GM23338 (cell line): ENCODE data around the gene CHD9.

Source experiments
- CREB1 ChIP-seq: fragments of 250-450 bp; sonication (Bioruptor Pico); IDR thresholded peaks from 2 replicates; pipeline ENCODE4 v1.5.0; 2020; ENCODE audit warnings: low read depth, mild to moderate bottlenecking, moderate library complexity
- EZH2 ChIP-seq: fragments of 200-600 bp; sonication (generic); IDR thresholded peaks from one replicate; pipeline ENCODE4 v1.8.0; 2017; ENCODE audit warnings: antibody characterized with exemption, mild to moderate bottlenecking, low read depth; ENCODE audit not compliant: unreplicated experiment
- EZH2phosphoT487 ChIP-seq: fragments of 200-600 bp; sonication (generic); IDR thresholded peaks from one replicate; pipeline ENCODE4 v1.8.1; 2018; ENCODE audit warnings: antibody characterized with exemption; ENCODE audit not compliant: unreplicated experiment
- JUNB ChIP-seq: IDR thresholded peaks from one replicate; pipeline ENCODE4 v1.6.1; 2016; ENCODE audit warnings: antibody characterized with exemption; ENCODE audit not compliant: unreplicated experiment
- NANOG ChIP-seq: IDR thresholded peaks from 2 replicates; pipeline ENCODE4 v1.6.1; 2016; ENCODE audit warnings: antibody characterized with exemption, borderline replicate concordance
- POLR2AphosphoS5 ChIP-seq: IDR thresholded peaks from 2 replicates; pipeline ENCODE4 v1.6.1; 2016; ENCODE audit warnings: antibody characterized with exemption, low read depth
- STAT1 ChIP-seq: IDR thresholded peaks from one replicate; pipeline ENCODE4 v1.6.1; 2016; ENCODE audit warnings: antibody characterized with exemption; ENCODE audit not compliant: unreplicated experiment
- ZNF114 ChIP-seq: fragments of 250-450 bp; sonication (Bioruptor Pico); IDR thresholded peaks from 2 replicates; pipeline ENCODE4 v1.5.0; 2020; ENCODE audit warnings: mild to moderate bottlenecking, moderate library complexity
- ZNF331 ChIP-seq: fragments of 250-450 bp; sonication (Bioruptor Pico); IDR thresholded peaks from 2 replicates; pipeline ENCODE4 v1.5.0; 2020; ENCODE audit warnings: low read depth, mild to moderate bottlenecking, moderate library complexity
- TF ChIP-seq, protein P1 (sequence below), 2 experiments: fragments of 200-600 bp in 1 of 2; sonication (generic) in 1 of 2; conservative IDR thresholded peaks; 2 replicates each; pipeline versions ENCODE4 v1.5.1 to v1.6.1; 2016 to 2017; ENCODE audit warnings: antibody characterized with exemption in 2 of 2, low read depth in 2 of 2, mild to moderate bottlenecking in 2 of 2, moderate library complexity in 1 of 2
- TF ChIP-seq, protein P2 (sequence below): IDR thresholded peaks from 2 replicates; pipeline ENCODE4 v1.6.1; 2016; ENCODE audit warnings: antibody characterized with exemption
- TF ChIP-seq, protein P3 (sequence below): IDR thresholded peaks from one replicate; pipeline ENCODE4 v1.6.1; 2018; ENCODE audit warnings: antibody characterized with exemption; ENCODE audit not compliant: unreplicated experiment
- TF ChIP-seq, protein P4 (sequence below): fragments of 250-450 bp; sonication (Bioruptor Pico); IDR thresholded peaks from 2 replicates; pipeline ENCODE4 v1.5.0; 2020; ENCODE audit warnings: mild to moderate bottlenecking, moderate library complexity

- TF ChIP-seq, protein P1, sequence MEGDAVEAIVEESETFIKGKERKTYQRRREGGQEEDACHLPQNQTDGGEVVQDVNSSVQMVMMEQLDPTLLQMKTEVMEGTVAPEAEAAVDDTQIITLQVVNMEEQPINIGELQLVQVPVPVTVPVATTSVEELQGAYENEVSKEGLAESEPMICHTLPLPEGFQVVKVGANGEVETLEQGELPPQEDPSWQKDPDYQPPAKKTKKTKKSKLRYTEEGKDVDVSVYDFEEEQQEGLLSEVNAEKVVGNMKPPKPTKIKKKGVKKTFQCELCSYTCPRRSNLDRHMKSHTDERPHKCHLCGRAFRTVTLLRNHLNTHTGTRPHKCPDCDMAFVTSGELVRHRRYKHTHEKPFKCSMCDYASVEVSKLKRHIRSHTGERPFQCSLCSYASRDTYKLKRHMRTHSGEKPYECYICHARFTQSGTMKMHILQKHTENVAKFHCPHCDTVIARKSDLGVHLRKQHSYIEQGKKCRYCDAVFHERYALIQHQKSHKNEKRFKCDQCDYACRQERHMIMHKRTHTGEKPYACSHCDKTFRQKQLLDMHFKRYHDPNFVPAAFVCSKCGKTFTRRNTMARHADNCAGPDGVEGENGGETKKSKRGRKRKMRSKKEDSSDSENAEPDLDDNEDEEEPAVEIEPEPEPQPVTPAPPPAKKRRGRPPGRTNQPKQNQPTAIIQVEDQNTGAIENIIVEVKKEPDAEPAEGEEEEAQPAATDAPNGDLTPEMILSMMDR (conservative IDR thresholded peaks at IDR 0.05; ENCODE audit: low read depth in 2 of 2): no peak
- TF ChIP-seq EZH2 (no peak), POLR2AphosphoS5 (no peak), JUNB (no peak), STAT1 (no peak), EZH2phosphoT487 (no peak), NANOG (no peak), CREB1 (no peak), ZNF114 (CRISPR knock-in tag) (no peak), ZNF331 (no peak)
- TF ChIP-seq, protein P2, sequence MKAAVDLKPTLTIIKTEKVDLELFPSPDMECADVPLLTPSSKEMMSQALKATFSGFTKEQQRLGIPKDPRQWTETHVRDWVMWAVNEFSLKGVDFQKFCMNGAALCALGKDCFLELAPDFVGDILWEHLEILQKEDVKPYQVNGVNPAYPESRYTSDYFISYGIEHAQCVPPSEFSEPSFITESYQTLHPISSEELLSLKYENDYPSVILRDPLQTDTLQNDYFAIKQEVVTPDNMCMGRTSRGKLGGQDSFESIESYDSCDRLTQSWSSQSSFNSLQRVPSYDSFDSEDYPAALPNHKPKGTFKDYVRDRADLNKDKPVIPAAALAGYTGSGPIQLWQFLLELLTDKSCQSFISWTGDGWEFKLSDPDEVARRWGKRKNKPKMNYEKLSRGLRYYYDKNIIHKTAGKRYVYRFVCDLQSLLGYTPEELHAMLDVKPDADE: no peak
- TF ChIP-seq, protein P3, sequence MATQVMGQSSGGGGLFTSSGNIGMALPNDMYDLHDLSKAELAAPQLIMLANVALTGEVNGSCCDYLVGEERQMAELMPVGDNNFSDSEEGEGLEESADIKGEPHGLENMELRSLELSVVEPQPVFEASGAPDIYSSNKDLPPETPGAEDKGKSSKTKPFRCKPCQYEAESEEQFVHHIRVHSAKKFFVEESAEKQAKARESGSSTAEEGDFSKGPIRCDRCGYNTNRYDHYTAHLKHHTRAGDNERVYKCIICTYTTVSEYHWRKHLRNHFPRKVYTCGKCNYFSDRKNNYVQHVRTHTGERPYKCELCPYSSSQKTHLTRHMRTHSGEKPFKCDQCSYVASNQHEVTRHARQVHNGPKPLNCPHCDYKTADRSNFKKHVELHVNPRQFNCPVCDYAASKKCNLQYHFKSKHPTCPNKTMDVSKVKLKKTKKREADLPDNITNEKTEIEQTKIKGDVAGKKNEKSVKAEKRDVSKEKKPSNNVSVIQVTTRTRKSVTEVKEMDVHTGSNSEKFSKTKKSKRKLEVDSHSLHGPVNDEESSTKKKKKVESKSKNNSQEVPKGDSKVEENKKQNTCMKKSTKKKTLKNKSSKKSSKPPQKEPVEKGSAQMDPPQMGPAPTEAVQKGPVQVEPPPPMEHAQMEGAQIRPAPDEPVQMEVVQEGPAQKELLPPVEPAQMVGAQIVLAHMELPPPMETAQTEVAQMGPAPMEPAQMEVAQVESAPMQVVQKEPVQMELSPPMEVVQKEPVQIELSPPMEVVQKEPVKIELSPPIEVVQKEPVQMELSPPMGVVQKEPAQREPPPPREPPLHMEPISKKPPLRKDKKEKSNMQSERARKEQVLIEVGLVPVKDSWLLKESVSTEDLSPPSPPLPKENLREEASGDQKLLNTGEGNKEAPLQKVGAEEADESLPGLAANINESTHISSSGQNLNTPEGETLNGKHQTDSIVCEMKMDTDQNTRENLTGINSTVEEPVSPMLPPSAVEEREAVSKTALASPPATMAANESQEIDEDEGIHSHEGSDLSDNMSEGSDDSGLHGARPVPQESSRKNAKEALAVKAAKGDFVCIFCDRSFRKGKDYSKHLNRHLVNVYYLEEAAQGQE: no peak
- TF ChIP-seq, protein P4, sequence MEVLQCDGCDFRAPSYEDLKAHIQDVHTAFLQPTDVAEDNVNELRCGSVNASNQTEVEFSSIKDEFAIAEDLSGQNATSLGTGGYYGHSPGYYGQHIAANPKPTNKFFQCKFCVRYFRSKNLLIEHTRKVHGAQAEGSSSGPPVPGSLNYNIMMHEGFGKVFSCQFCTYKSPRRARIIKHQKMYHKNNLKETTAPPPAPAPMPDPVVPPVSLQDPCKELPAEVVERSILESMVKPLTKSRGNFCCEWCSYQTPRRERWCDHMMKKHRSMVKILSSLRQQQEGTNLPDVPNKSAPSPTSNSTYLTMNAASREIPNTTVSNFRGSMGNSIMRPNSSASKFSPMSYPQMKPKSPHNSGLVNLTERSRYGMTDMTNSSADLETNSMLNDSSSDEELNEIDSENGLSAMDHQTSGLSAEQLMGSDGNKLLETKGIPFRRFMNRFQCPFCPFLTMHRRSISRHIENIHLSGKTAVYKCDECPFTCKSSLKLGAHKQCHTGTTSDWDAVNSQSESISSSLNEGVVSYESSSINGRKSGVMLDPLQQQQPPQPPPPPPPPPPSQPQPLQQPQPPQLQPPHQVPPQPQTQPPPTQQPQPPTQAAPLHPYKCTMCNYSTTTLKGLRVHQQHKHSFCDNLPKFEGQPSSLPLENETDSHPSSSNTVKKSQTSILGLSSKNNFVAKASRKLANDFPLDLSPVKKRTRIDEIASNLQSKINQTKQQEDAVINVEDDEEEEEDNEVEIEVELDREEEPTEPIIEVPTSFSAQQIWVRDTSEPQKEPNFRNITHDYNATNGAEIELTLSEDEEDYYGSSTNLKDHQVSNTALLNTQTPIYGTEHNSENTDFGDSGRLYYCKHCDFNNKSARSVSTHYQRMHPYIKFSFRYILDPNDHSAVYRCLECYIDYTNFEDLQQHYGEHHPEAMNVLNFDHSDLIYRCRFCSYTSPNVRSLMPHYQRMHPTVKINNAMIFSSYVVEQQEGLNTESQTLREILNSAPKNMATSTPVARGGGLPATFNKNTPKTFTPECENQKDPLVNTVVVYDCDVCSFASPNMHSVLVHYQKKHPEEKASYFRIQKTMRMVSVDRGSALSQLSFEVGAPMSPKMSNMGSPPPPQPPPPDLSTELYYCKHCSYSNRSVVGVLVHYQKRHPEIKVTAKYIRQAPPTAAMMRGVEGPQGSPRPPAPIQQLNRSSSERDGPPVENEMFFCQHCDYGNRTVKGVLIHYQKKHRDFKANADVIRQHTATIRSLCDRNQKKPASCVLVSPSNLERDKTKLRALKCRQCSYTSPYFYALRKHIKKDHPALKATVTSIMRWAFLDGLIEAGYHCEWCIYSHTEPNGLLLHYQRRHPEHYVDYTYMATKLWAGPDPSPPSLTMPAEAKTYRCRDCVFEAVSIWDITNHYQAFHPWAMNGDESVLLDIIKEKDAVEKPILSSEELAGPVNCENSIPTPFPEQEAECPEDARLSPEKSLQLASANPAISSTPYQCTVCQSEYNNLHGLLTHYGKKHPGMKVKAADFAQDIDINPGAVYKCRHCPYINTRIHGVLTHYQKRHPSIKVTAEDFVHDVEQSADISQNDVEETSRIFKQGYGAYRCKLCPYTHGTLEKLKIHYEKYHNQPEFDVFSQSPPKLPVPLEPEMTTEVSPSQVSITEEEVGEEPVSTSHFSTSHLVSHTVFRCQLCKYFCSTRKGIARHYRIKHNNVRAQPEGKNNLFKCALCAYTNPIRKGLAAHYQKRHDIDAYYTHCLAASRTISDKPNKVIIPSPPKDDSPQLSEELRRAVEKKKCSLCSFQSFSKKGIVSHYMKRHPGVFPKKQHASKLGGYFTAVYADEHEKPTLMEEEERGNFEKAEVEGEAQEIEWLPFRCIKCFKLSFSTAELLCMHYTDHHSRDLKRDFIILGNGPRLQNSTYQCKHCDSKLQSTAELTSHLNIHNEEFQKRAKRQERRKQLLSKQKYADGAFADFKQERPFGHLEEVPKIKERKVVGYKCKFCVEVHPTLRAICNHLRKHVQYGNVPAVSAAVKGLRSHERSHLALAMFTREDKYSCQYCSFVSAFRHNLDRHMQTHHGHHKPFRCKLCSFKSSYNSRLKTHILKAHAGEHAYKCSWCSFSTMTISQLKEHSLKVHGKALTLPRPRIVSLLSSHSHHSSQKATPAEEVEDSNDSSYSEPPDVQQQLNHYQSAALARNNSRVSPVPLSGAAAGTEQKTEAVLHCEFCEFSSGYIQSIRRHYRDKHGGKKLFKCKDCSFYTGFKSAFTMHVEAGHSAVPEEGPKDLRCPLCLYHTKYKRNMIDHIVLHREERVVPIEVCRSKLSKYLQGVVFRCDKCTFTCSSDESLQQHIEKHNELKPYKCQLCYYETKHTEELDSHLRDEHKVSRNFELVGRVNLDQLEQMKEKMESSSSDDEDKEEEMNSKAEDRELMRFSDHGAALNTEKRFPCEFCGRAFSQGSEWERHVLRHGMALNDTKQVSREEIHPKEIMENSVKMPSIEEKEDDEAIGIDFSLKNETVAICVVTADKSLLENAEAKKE: no peak
These were observed 56.4 kb downstream of the CHD9 start for GRCh38 chr16:53111078-53111791.
